Vagina (tissue), 2 donors: ENCODE results near the gene DTD1. TPM values are rescaled to one million over a fixed set of nuclear protein-coding genes. Genes with fewer than 3 reads are reported as not detected.

ENCODE experiments used
- DNase-seq, 2 donors: peaks; one replicate each; pipeline ENCODE4 v3.0.0-alpha.2; 2017; ENCODE audit errors: extremely low spot score in 2 of 2
- H3K27ac ChIP-seq: fragments of 200-600 bp; sonication (generic); one replicate; pipeline ENCODE4 v1.5.1; 2019
- H3K27me3 ChIP-seq: fragments of 200-600 bp; sonication (generic); one replicate; pipeline ENCODE4 v1.5.1; 2019
- H3K36me3 ChIP-seq, 2 donors: fragments of 200-600 bp; sonication (generic); one replicate each; pipeline ENCODE4 v1.5.1; 2017 to 2019
- H3K4me1 ChIP-seq: fragments of 200-600 bp; sonication (generic); one replicate; pipeline ENCODE4 v1.5.1; 2019
- H3K4me3 ChIP-seq, 2 donors: fragments of 200-600 bp; sonication (generic); 1 replicate in 1 of 2; 2 replicates in 1 of 2; pipeline ENCODE4 v1.5.1; 2016 to 2019
- H3K9me3 ChIP-seq: fragments of 200-600 bp; sonication (generic); one replicate; pipeline ENCODE4 v1.5.1; 2019
- CTCF ChIP-seq, 3 experiments: fragments of 450-650 bp in 2 of 3; fragments of 200-600 bp in 1 of 3; sonication (generic) in 1 of 3; IDR thresholded peaks; one replicate each; pipeline ENCODE4 v1.5.1; 2017 to 2019; ENCODE audit warnings: antibody characterized with exemption in 3 of 3, mild to moderate bottlenecking in 2 of 3, moderate library complexity in 2 of 3
- POLR2A ChIP-seq, 2 donors: fragments of 450-650 bp; IDR thresholded peaks; one replicate each; pipeline ENCODE4 v1.6.1; 2017; ENCODE audit warnings: antibody characterized with exemption in 2 of 2, mild to moderate bottlenecking in 2 of 2, moderate library complexity in 2 of 2
- POLR2AphosphoS5 ChIP-seq, 2 donors: sonication (generic); formaldehyde crosslinking; IDR thresholded peaks; one replicate each; pipeline ENCODE4 v1.9.0; 2017; ENCODE audit warnings: antibody characterized with exemption in 2 of 2, mild to moderate bottlenecking in 2 of 2, low read depth in 1 of 2; ENCODE audit not compliant: insufficient read depth in 1 of 2
- intact Hi-C: fragments of 100-400 bp; cut with DNase I; formaldehyde crosslinking; loops from one replicate; pipeline ENCODE4 v1.15.1; 2023
- total RNA-seq: library from RNA; depleted of rRNA; stranded (reverse); fragments of >200 nt; gene quantifications from one replicate; pipeline ENCODE4 v1.2.3, GENCODE V29; 2016

Gene DTD1
- total RNA-seq, 1 donor from 2014 or later: 24.1 TPM

- Histone ChIP-seq H3K27me3 (no peaks in the 10 kb centered on the region), H3K4me1 (peaks cover 30% of the 10 kb centered on the region), H3K4me3 (no peak overlapping the region), H3K36me3 (no peaks in the 10 kb centered on the region), H3K9me3 (no peaks in the 10 kb centered on the region), H3K27ac (peak overlapping the region; percentile 49)
- no peak for DNase-seq
- TF ChIP-seq POLR2AphosphoS5 (IDR thresholded peaks at IDR 0.05; ENCODE audit: insufficient read depth in 1 of 2, low read depth in 1 of 2): no peak
- no peak for TF ChIP-seq POLR2A (IDR thresholded peaks at IDR 0.05)
- TF ChIP-seq CTCF (IDR thresholded peaks at IDR 0.05): no peak
- intact Hi-C loops: no loop called here
Measured at GRCh38 chr20:18738888-18739287, 151.0 kb downstream of the DTD1 start.

- TF ChIP-seq POLR2A (IDR thresholded peaks at IDR 0.05) (no peak), POLR2AphosphoS5 (IDR thresholded peaks at IDR 0.05; ENCODE audit: insufficient read depth in 1 of 2, low read depth in 1 of 2) (peak in 1 of 2 donors; percentile 80)
- intact Hi-C loops: no loop called here
- H3K27ac ChIP-seq: peak overlapping the region; percentile 49
- H3K27me3 ChIP-seq: no peaks in the 10 kb centered on the region
- no peak for DNase-seq
- H3K4me3 ChIP-seq: no peak overlapping the region
- peaks cover 0 to 2% of the 10 kb centered on the region in 2 donors for H3K36me3 ChIP-seq
- no peaks in the 10 kb centered on the region for H3K9me3 ChIP-seq
- H3K4me1 ChIP-seq: peaks cover 21% of the 10 kb centered on the region
Measured at GRCh38 chr20:18739751-18740166, 151.9 kb downstream of the DTD1 start.

DNA sequence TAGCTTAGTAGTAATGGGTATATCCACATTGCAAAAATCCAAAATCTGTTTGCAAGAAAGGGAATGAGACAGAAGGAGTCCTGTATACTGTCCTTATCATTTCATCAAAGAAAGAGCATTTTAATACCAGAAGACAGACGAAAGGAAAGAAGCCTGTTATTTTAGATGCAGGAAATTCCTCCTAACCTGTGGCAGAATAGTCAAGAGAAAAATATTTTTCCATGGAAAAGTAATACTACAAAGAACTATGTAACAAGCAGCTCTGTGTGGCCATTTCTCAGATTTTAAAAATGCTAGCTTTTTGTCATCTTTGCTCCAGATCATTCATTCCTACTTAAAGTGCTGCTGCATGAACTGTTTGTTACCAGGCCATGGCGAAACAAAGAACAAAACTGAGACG lies 152.9 kb downstream of the DTD1 start:
- intact Hi-C loops: no loop called here
- peaks cover 0 to 10% of the 10 kb centered on the region in 2 donors for H3K36me3 ChIP-seq
- H3K4me3 ChIP-seq: no peak overlapping the region

GRCh38 chr20:18742841-18743240 lies 155.0 kb downstream of the DTD1 start:
- Histone ChIP-seq H3K4me3 (no peak overlapping the region), H3K27me3 (no peaks in the 10 kb centered on the region), H3K36me3 (peaks cover 0 to 10% of the 10 kb centered on the region in 2 donors), H3K27ac (no peak overlapping the region), H3K9me3 (no peaks in the 10 kb centered on the region), H3K4me1 (peaks cover 15% of the 10 kb centered on the region)
- TF ChIP-seq POLR2A (IDR thresholded peaks at IDR 0.05): no peak
- no peak for TF ChIP-seq POLR2AphosphoS5 (IDR thresholded peaks at IDR 0.05; ENCODE audit: insufficient read depth in 1 of 2, low read depth in 1 of 2)
- TF ChIP-seq CTCF (IDR thresholded peaks at IDR 0.05): no peak
- intact Hi-C loops: no loop called here
- no peak for DNase-seq

More for the DNA sequence above, 152.9 kb downstream of the DTD1 start:
- no peak for DNase-seq
- H3K4me1 ChIP-seq: peaks cover 21% of the 10 kb centered on the region
- H3K9me3 ChIP-seq: no peaks in the 10 kb centered on the region
- no peaks in the 10 kb centered on the region for H3K27me3 ChIP-seq
- TF ChIP-seq POLR2A (IDR thresholded peaks at IDR 0.05): no peak
- no peak for TF ChIP-seq CTCF (IDR thresholded peaks at IDR 0.05)
- no peak for TF ChIP-seq POLR2AphosphoS5 (IDR thresholded peaks at IDR 0.05; ENCODE audit: insufficient read depth in 1 of 2, low read depth in 1 of 2)
- no peak overlapping the region for H3K27ac ChIP-seq

DNA sequence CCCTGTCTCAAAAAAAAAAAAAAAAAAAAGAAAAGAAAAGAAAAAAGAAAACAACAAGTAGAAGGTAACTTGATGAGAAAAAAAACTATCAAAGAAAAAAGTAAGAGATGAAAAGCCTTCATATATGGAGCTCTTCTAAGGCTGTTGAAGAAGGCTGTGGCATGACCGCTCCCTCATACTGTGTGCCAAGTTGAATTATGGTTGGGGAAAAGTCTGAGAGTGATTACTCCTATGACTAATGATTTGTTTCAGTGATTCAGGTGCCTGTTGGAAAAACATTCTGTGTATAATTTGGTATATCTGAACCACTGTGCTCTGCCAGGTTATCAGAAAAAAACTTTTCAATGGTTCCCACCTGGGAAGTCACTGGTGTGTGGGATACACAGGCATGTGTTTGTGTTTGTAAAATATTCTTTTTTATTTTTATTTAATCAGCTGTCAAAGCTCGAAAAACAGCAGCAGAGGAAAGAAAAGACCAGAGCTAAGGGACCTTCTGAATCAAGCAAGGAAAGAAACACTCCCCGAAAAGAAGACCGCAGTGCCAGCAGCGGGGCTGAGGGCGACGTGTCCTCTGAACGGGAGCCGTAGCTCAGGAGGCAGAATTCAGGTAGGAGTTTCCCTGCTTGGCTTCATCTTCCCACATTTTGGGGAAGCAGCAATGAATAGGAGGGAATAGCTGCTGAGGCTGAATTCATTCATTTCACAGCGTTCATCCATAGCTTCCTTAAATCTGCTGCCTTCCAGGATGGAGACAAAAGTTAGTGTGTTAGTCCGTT lies 156.0 kb downstream of the DTD1 start:
- no peak for DNase-seq
- H3K4me1 ChIP-seq: peaks cover 5% of the 10 kb centered on the region
- no peaks in the 10 kb centered on the region for H3K9me3 ChIP-seq
- H3K27ac ChIP-seq: no peak overlapping the region
- no peaks in the 10 kb centered on the region for H3K27me3 ChIP-seq
- no peak overlapping the region for H3K4me3 ChIP-seq
- peaks cover 0 to 10% of the 10 kb centered on the region in 2 donors for H3K36me3 ChIP-seq
- TF ChIP-seq POLR2A (IDR thresholded peaks at IDR 0.05): no peak
- no peak for TF ChIP-seq CTCF (IDR thresholded peaks at IDR 0.05)
- no peak for TF ChIP-seq POLR2AphosphoS5 (IDR thresholded peaks at IDR 0.05; ENCODE audit: insufficient read depth in 1 of 2, low read depth in 1 of 2)
- intact Hi-C loops: no loop called here
